HuH-7.5 (cell line): Measurements from ENCODE around the gene CFDP1.

Experiments used
- DNase-seq: peaks from one replicate; pipeline ENCODE4 v3.0.0; 2011; ENCODE audit warnings: low spot score

The CFDP1 gene

GRCh38 chr16:75264999-75265910 is 168.0 kb downstream of the CFDP1 start:
- no peak for DNase-seq

GRCh38 chr16:75264457-75264998 is 168.8 kb downstream of the CFDP1 start:
- no peak for DNase-seq

GRCh38 chr16:75263963-75264445 is 169.3 kb downstream of the CFDP1 start:
- no peak for DNase-seq

GRCh38 chr16:75263291-75263962 is 169.9 kb downstream of the CFDP1 start:
- DNase-seq = no peak

GRCh38 chr16:75262800-75263127 is 170.5 kb downstream of the CFDP1 start:
- peak; percentile 13 for DNase-seq

- peak; percentile 90 for DNase-seq
These were observed 171.1 kb downstream of the CFDP1 start for GRCh38 chr16:75262104-75262799.

GRCh38 chr16:75261590-75262078 is 171.7 kb downstream of the CFDP1 start:
- DNase-seq = peak; percentile 19

GRCh38 chr16:75260851-75261589 is 172.3 kb downstream of the CFDP1 start:
- peak; percentile 19 for DNase-seq

- no peak for DNase-seq
These were observed 174.5 kb downstream of the CFDP1 start for GRCh38 chr16:75258807-75259141.

- no peak for DNase-seq
These were observed 175.2 kb downstream of the CFDP1 start for GRCh38 chr16:75257886-75258806.

- no peak for DNase-seq
These were observed 176.5 kb downstream of the CFDP1 start for GRCh38 chr16:75256696-75257343.

- DNase-seq = no peak
These were observed 177.2 kb downstream of the CFDP1 start for GRCh38 chr16:75256059-75256571.

- peak; percentile 68 for DNase-seq
These were observed 178.9 kb downstream of the CFDP1 start for GRCh38 chr16:75254359-75254837.

GRCh38 chr16:75252946-75253911 is 180.1 kb downstream of the CFDP1 start:
- DNase-seq = no peak

GRCh38 chr16:75252049-75252864 is 181.0 kb downstream of the CFDP1 start:
- no peak for DNase-seq

- DNase-seq = peak; percentile 98
These were observed 181.8 kb downstream of the CFDP1 start, which contains the start of gene BCAR1 for GRCh38 chr16:75251280-75252048. BCAR1 (minus strand) TSS chr16:75251624; CDS start chr16:75251482, 142 bp downstream.
